Thyroid gland (tissue), 4 donors: Measurements from ENCODE around the gene PRMT3.

Source experiments
- CTCF ChIP-seq, 6 experiments: fragments of 200-600 bp in 3 of 6; fragments of 450-650 bp in 3 of 6; sonication (generic) in 3 of 6; IDR thresholded peaks; one replicate each; pipeline ENCODE4 v1.5.1; 2016 to 2019; ENCODE audit warnings: antibody characterized with exemption in 6 of 6, mild to moderate bottlenecking in 2 of 6, inconsistent platforms in 1 of 6, moderate library complexity in 1 of 6
- POLR2A ChIP-seq, 2 donors: fragments of 450-650 bp; IDR thresholded peaks; one replicate each; pipeline ENCODE4 v1.6.1; 2017; ENCODE audit warnings: antibody characterized with exemption in 2 of 2, mild to moderate bottlenecking in 2 of 2, moderate library complexity in 1 of 2

GRCh38 chr11:20453657-20454316 lies 66.3 kb downstream of the PRMT3 start:
- TF ChIP-seq CTCF (IDR thresholded peaks at IDR 0.05) (no peak), POLR2A (IDR thresholded peaks at IDR 0.05) (no peak)
